ENCODE data around the gene DOCK8. TPM values are rescaled to one million over a fixed set of nuclear protein-coding genes. Genes with fewer than 3 reads are reported as not detected.

DOCK8 gene
- total RNA-seq, 1 donor from 2014 or later, result 8.3 TPM

DNA sequence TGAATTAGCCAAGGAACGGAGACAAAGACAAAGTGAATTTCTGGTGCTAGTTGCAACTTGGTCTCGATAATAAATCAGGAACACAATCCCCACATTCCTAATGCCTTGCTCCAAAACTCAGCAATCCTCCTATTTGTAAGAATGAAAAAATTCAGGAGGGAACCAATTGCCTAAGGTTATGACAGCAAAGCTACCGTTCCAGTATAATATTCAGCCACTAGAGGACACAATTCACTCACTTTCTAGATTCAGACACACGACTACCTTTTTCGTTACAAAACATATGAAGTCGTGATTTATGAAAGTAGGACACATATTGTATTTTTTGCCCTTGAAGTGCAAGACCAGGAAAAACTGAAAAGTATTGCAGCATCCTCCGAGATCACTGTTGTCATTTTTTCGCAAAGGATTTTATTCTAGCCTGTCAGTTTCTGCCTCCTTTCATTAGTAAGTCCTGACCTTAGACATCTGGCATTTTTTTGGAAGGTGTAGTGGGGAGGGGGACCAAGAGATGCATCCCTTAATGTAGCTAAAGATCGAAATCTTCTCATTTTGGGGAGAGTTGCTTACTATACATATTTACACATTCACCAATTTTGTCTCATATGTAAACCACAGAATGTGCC is 133.1 kb downstream of the DOCK8 start:
- Mint-ChIP-seq H3K36me3 (ENCODE audit: low read depth, unreplicated experiment) (no peaks in the 10 kb centered on the region), H3K9me3 (ENCODE audit: unreplicated experiment) (no peaks in the 10 kb centered on the region), H3K27me3 (ENCODE audit: unreplicated experiment) (no peaks in the 10 kb centered on the region), H3K27ac (ENCODE audit: unreplicated experiment) (no peak overlapping the region), H3K4me3 (ENCODE audit: unreplicated experiment) (no peak overlapping the region), H3K4me1 (ENCODE audit: unreplicated experiment) (no peaks in the 10 kb centered on the region)
- no peak for DNase-seq (ENCODE audit: low spot score)
- TF ChIP-seq, protein P1, sequence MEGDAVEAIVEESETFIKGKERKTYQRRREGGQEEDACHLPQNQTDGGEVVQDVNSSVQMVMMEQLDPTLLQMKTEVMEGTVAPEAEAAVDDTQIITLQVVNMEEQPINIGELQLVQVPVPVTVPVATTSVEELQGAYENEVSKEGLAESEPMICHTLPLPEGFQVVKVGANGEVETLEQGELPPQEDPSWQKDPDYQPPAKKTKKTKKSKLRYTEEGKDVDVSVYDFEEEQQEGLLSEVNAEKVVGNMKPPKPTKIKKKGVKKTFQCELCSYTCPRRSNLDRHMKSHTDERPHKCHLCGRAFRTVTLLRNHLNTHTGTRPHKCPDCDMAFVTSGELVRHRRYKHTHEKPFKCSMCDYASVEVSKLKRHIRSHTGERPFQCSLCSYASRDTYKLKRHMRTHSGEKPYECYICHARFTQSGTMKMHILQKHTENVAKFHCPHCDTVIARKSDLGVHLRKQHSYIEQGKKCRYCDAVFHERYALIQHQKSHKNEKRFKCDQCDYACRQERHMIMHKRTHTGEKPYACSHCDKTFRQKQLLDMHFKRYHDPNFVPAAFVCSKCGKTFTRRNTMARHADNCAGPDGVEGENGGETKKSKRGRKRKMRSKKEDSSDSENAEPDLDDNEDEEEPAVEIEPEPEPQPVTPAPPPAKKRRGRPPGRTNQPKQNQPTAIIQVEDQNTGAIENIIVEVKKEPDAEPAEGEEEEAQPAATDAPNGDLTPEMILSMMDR (IDR thresholded peaks at IDR 0.05; ENCODE audit: unreplicated experiment), result peak; percentile 26

DNA sequence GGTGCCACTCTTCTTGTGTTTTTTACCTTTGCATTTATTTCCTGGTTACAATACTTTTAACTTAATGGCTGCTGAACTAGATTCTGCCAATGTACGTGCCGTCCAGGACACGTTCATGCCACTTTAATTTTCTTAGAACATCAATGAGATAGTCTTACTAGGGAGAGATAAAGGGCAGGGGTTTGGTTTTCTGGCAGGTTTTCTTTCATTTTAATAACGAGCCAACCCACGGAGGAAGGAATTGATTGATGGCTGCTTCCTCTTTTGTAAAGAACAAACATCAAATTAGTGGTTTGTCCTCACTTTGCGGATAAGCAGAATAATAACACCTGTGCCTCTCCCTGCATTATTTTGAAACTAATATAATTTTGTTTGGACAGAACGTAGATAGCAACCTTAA is 135.7 kb downstream of the DOCK8 start:
- H3K4me3 Mint-ChIP-seq (ENCODE audit: unreplicated experiment), result no peak overlapping the region
- H3K27me3 Mint-ChIP-seq (ENCODE audit: unreplicated experiment), result no peaks in the 10 kb centered on the region
- H3K9me3 Mint-ChIP-seq (ENCODE audit: unreplicated experiment), result no peaks in the 10 kb centered on the region
- no peak for DNase-seq (ENCODE audit: low spot score)
- H3K27ac Mint-ChIP-seq (ENCODE audit: unreplicated experiment), result no peak overlapping the region
- no peaks in the 10 kb centered on the region for H3K36me3 Mint-ChIP-seq (ENCODE audit: low read depth, unreplicated experiment)
- TF ChIP-seq, protein P1 (IDR thresholded peaks at IDR 0.05; ENCODE audit: unreplicated experiment), result no peak
- no peaks in the 10 kb centered on the region for H3K4me1 Mint-ChIP-seq (ENCODE audit: unreplicated experiment)

DNA sequence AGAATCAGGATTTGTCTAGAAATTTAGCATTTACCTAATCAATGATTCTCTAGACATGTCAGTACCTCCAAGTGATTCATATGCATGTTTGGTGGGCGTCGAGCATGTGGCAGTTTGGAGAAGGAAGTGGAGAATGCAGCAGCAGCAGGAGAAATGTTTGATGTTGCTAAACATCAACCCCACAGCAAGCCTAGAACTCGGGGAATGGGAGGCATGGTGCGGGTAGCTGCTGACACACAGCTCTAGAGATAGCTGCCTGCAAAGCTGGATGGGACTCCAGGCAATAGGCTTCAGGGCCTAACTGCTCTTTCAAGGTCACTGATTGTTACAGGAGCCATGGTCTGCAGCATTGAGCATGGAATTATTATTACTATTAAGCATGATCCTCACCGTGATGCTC is 137.3 kb downstream of the DOCK8 start:
- no peak for DNase-seq (ENCODE audit: low spot score)
- H3K4me3 Mint-ChIP-seq (ENCODE audit: unreplicated experiment), result no peak overlapping the region
- TF ChIP-seq, protein P1 (IDR thresholded peaks at IDR 0.05; ENCODE audit: unreplicated experiment), result no peak
- H3K36me3 Mint-ChIP-seq (ENCODE audit: low read depth, unreplicated experiment), result no peaks in the 10 kb centered on the region
- H3K27ac Mint-ChIP-seq (ENCODE audit: unreplicated experiment), result no peak overlapping the region
- no peaks in the 10 kb centered on the region for H3K27me3 Mint-ChIP-seq (ENCODE audit: unreplicated experiment)
- no peaks in the 10 kb centered on the region for H3K9me3 Mint-ChIP-seq (ENCODE audit: unreplicated experiment)
- no peaks in the 10 kb centered on the region for H3K4me1 Mint-ChIP-seq (ENCODE audit: unreplicated experiment)

DNA sequence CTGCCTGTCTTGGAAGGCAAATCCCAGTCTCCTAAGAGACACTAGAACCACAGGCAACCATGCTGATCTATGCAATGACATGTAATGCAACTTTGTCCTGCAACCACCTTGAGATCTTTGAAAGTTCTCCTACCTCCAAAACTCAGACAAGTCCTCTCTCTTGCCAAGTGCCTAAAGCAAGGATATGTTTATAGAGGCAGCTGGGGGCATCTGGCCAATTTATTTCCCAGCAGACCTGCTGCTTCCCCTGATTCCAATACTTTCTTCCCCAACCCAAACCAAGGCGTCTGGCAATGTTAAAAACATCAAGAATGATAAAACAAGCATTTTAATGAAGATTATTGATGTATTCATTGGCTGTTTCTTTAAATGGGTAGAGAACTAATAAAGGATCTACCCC is 138.4 kb downstream of the DOCK8 start:
- H3K27me3 Mint-ChIP-seq (ENCODE audit: unreplicated experiment), result no peaks in the 10 kb centered on the region
- no peaks in the 10 kb centered on the region for H3K9me3 Mint-ChIP-seq (ENCODE audit: unreplicated experiment)
- DNase-seq (ENCODE audit: low spot score), result no peak
- H3K4me1 Mint-ChIP-seq (ENCODE audit: unreplicated experiment), result no peaks in the 10 kb centered on the region
- H3K4me3 Mint-ChIP-seq (ENCODE audit: unreplicated experiment), result no peak overlapping the region
- TF ChIP-seq, protein P1 (IDR thresholded peaks at IDR 0.05; ENCODE audit: unreplicated experiment), result no peak
- H3K27ac Mint-ChIP-seq (ENCODE audit: unreplicated experiment), result no peak overlapping the region
- no peaks in the 10 kb centered on the region for H3K36me3 Mint-ChIP-seq (ENCODE audit: low read depth, unreplicated experiment)

DNA sequence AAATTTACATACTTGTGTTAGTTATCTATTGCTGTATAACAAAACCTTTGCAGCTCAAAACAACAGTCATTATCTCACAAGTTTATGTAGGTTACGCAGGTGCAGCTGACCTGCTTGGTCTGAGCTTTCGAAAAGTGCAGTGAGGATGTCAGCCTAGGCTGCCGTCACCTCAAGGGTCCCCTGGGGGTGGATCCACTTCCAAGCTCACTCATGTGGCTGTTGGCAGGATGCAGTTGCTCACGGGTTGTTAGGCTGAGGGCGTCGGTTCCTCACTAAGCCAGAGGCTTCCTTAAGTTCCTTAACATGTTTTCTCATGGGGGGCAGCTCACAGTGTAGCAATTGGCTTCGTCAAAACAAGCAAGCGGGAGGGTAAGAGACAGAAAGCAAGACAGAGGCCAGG is 139.8 kb downstream of the DOCK8 start:
- H3K36me3 Mint-ChIP-seq (ENCODE audit: low read depth, unreplicated experiment), result no peaks in the 10 kb centered on the region
- TF ChIP-seq, protein P1 (IDR thresholded peaks at IDR 0.05; ENCODE audit: unreplicated experiment), result no peak
- no peaks in the 10 kb centered on the region for H3K4me1 Mint-ChIP-seq (ENCODE audit: unreplicated experiment)
- no peaks in the 10 kb centered on the region for H3K27me3 Mint-ChIP-seq (ENCODE audit: unreplicated experiment)
- DNase-seq (ENCODE audit: low spot score), result no peak
- no peaks in the 10 kb centered on the region for H3K9me3 Mint-ChIP-seq (ENCODE audit: unreplicated experiment)
- H3K27ac Mint-ChIP-seq (ENCODE audit: unreplicated experiment), result no peak overlapping the region
- no peak overlapping the region for H3K4me3 Mint-ChIP-seq (ENCODE audit: unreplicated experiment)

Data from endothelial cell (in vitro differentiated cells).